Measurements from ENCODE around the gene ZNF532.
"Not testable (repeated sequence)": the region's sequence is repeated elsewhere in the genome, so short reads cannot be mapped to it uniquely, and the experiment has no call there.

The ZNF532 gene

GRCh38 chr18:58915006-58915799 is 50.5 kb downstream of the ZNF532 start:
- H3K27ac ChIP-seq (ENCODE audit: low read depth, low read length): no peak overlapping the region
- H3K79me2 ChIP-seq (ENCODE audit: control insufficient read depth, insufficient read depth, low read length, unreplicated experiment): peaks cover 38% of the 10 kb centered on the region
- H3K27me3 ChIP-seq (ENCODE audit: insufficient read depth, low read length): no peaks in the 10 kb centered on the region
- H2AFZ ChIP-seq (ENCODE audit: low read length, unreplicated experiment): no peak overlapping the region
- no peak overlapping the region for H3K4me3 ChIP-seq (ENCODE audit: low read depth, low read length)
- peaks cover 34% of the 10 kb centered on the region for H3K4me1 ChIP-seq (ENCODE audit: control insufficient read depth, insufficient read depth, low read length, unreplicated experiment)
- H3K36me3 ChIP-seq (ENCODE audit: insufficient read depth, low read length): peaks cover 11% of the 10 kb centered on the region; the same call in 1 of the 2 replicates

DNA sequence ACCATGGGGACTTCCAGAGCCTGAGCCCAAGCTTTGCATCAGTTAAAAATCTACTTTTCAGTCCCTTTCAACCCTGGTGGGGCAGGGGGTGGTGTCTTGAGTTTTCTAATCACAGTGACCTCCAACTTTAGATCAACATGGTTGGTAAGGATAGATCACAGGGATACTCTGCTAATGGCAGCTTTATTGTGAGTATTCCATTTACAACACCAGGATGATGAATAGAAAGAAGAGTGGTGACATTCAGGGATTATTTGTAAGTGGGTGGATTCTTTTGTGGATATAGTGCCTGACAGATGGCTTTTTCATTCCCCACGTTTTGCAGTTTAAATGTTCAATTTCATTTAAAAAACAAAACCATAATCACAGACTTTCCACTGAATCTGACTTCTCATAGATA is 51.3 kb downstream of the ZNF532 start:
- peaks cover 34% of the 10 kb centered on the region for H3K79me2 ChIP-seq (ENCODE audit: control insufficient read depth, insufficient read depth, low read length, unreplicated experiment)
- peaks cover 11% of the 10 kb centered on the region; the same call in 1 of the 2 replicates for H3K36me3 ChIP-seq (ENCODE audit: insufficient read depth, low read length)
- H3K27me3 ChIP-seq (ENCODE audit: insufficient read depth, low read length): no peaks in the 10 kb centered on the region
- no peak overlapping the region for H3K27ac ChIP-seq (ENCODE audit: low read depth, low read length)
- H3K4me1 ChIP-seq (ENCODE audit: control insufficient read depth, insufficient read depth, low read length, unreplicated experiment): peaks cover 30% of the 10 kb centered on the region
- no peak overlapping the region for H2AFZ ChIP-seq (ENCODE audit: low read length, unreplicated experiment)
- H3K4me3 ChIP-seq (ENCODE audit: low read depth, low read length): no peak overlapping the region

GRCh38 chr18:58919934-58920333 is 55.3 kb downstream of the ZNF532 start:
- H3K4me1 ChIP-seq (ENCODE audit: control insufficient read depth, insufficient read depth, low read length, unreplicated experiment); H3K27me3 ChIP-seq (ENCODE audit: insufficient read depth, low read length); H2AFZ ChIP-seq (ENCODE audit: low read length, unreplicated experiment); H3K27ac ChIP-seq (ENCODE audit: low read depth, low read length); H3K4me3 ChIP-seq (ENCODE audit: low read depth, low read length): not testable (repeated sequence)
- H3K36me3 ChIP-seq (ENCODE audit: insufficient read depth, low read length): peaks cover 30% of the 10 kb centered on the region
- H3K79me2 ChIP-seq (ENCODE audit: control insufficient read depth, insufficient read depth, low read length, unreplicated experiment): peaks cover 25% of the 10 kb centered on the region

DNA sequence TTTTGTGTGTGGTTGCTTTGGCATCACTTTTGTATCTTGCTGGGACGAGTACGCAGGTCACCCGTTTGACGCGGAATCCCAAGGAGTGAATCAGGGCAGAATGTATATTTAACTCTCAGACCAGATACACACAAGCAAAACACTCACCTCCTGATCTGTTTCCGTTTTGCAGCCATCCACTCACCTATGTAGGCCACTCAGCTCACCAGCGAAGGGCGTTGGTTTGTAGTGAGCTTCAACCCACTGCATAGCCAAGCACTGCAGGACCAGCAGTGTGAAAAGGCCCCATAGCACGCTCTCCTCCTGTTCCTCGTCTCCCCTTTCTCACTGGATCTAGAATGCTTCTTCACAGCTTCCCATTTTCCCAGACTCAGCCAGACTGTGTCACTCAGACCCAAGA is 58.3 kb downstream of the ZNF532 start:
- Histone ChIP-seq H2AFZ (ENCODE audit: low read length, unreplicated experiment) (no peak overlapping the region), H3K27me3 (ENCODE audit: insufficient read depth, low read length) (no peaks in the 10 kb centered on the region), H3K4me3 (ENCODE audit: low read depth, low read length) (no peak overlapping the region), H3K4me1 (ENCODE audit: control insufficient read depth, insufficient read depth, low read length, unreplicated experiment) (no peaks in the 10 kb centered on the region), H3K27ac (ENCODE audit: low read depth, low read length) (no peak overlapping the region), H3K79me2 (ENCODE audit: control insufficient read depth, insufficient read depth, low read length, unreplicated experiment) (peaks cover 30% of the 10 kb centered on the region), H3K36me3 (ENCODE audit: insufficient read depth, low read length) (peaks cover 26% of the 10 kb centered on the region)

- H3K27ac ChIP-seq (ENCODE audit: low read depth, low read length): no peak overlapping the region
- peaks cover 19% of the 10 kb centered on the region for H3K36me3 ChIP-seq (ENCODE audit: insufficient read depth, low read length)
- no peak overlapping the region for H2AFZ ChIP-seq (ENCODE audit: low read length, unreplicated experiment)
- no peaks in the 10 kb centered on the region for H3K27me3 ChIP-seq (ENCODE audit: insufficient read depth, low read length)
- no peaks in the 10 kb centered on the region for H3K4me1 ChIP-seq (ENCODE audit: control insufficient read depth, insufficient read depth, low read length, unreplicated experiment)
- no peak overlapping the region for H3K4me3 ChIP-seq (ENCODE audit: low read depth, low read length)
- peaks cover 40% of the 10 kb centered on the region for H3K79me2 ChIP-seq (ENCODE audit: control insufficient read depth, insufficient read depth, low read length, unreplicated experiment)
Measured at GRCh38 chr18:58924473-58924872, 59.8 kb downstream of the ZNF532 start.

GRCh38 chr18:58927659-58928058 is 63.0 kb downstream of the ZNF532 start:
- Histone ChIP-seq H3K36me3 (ENCODE audit: insufficient read depth, low read length) (peaks cover 16% of the 10 kb centered on the region), H3K79me2 (ENCODE audit: control insufficient read depth, insufficient read depth, low read length, unreplicated experiment) (peaks cover 36% of the 10 kb centered on the region), H3K4me1 (ENCODE audit: control insufficient read depth, insufficient read depth, low read length, unreplicated experiment) (no peaks in the 10 kb centered on the region), H3K27ac (ENCODE audit: low read depth, low read length) (no peak overlapping the region), H3K27me3 (ENCODE audit: insufficient read depth, low read length) (no peaks in the 10 kb centered on the region), H3K4me3 (ENCODE audit: low read depth, low read length) (no peak overlapping the region), H2AFZ (ENCODE audit: low read length, unreplicated experiment) (no peak overlapping the region)

- no peaks in the 10 kb centered on the region for H3K27me3 ChIP-seq (ENCODE audit: insufficient read depth, low read length)
- H3K36me3 ChIP-seq (ENCODE audit: insufficient read depth, low read length): peaks cover 9% of the 10 kb centered on the region
- no peak overlapping the region for H3K4me3 ChIP-seq (ENCODE audit: low read depth, low read length)
- H3K79me2 ChIP-seq (ENCODE audit: control insufficient read depth, insufficient read depth, low read length, unreplicated experiment): peaks cover 34% of the 10 kb centered on the region
- H3K4me1 ChIP-seq (ENCODE audit: control insufficient read depth, insufficient read depth, low read length, unreplicated experiment): no peaks in the 10 kb centered on the region
- H2AFZ ChIP-seq (ENCODE audit: low read length, unreplicated experiment): no peak overlapping the region
- H3K27ac ChIP-seq (ENCODE audit: low read depth, low read length): no peak overlapping the region
Measured at GRCh38 chr18:58928386-58928785, 63.7 kb downstream of the ZNF532 start.

DNA sequence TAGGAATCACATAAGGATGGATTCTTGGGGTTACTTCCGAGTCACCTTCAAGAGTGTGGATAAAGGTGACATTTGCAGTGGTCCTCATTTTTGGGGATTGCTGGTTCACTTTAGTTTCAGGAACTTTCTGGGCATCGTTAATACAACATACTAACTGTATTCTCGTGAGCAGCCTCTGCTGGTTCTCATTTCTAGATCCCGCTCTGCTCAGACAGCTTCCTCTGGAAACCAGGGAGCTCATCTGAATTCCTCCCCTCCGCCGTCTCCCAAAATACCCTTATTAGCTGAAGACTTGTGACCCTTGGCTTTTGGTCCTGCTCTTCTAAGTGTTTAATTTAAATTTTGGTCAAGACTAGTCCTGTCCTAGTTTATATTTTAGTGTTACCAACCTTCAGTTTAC is 64.5 kb downstream of the ZNF532 start:
- peaks cover 32% of the 10 kb centered on the region for H3K79me2 ChIP-seq (ENCODE audit: control insufficient read depth, insufficient read depth, low read length, unreplicated experiment)
- H3K27ac ChIP-seq (ENCODE audit: low read depth, low read length): no peak overlapping the region
- peaks cover 3% of the 10 kb centered on the region for H3K36me3 ChIP-seq (ENCODE audit: insufficient read depth, low read length)
- no peak overlapping the region for H2AFZ ChIP-seq (ENCODE audit: low read length, unreplicated experiment)
- H3K27me3 ChIP-seq (ENCODE audit: insufficient read depth, low read length): no peaks in the 10 kb centered on the region
- H3K4me3 ChIP-seq (ENCODE audit: low read depth, low read length): no peak overlapping the region
- no peaks in the 10 kb centered on the region for H3K4me1 ChIP-seq (ENCODE audit: control insufficient read depth, insufficient read depth, low read length, unreplicated experiment)

DNA sequence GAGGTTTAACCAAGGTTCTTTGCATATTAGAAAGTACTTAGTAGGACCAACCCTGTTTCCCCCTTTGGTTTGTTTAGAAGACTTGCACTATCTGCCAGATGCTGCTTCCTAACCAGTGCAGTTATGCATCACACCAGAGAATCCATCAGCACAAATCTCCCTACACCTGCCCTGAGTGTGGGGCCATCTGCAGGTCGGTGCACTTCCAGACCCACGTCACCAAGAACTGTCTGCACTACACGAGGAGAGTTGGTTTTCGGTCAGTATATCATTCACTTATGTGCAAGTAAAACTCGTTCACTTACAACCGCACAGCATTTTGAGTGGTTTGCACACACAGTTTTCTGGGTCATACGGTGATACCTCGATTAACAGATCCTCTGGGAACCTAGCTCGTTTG is 69.7 kb downstream of the ZNF532 start:
- Histone ChIP-seq H3K4me3 (ENCODE audit: low read depth, low read length) (no peak overlapping the region), H2AFZ (ENCODE audit: low read length, unreplicated experiment) (no peak overlapping the region), H3K36me3 (ENCODE audit: insufficient read depth, low read length) (peaks cover 7% of the 10 kb centered on the region; the same call in 1 of the 2 replicates), H3K27me3 (ENCODE audit: insufficient read depth, low read length) (no peaks in the 10 kb centered on the region), H3K27ac (ENCODE audit: low read depth, low read length) (no peak overlapping the region), H3K4me1 (ENCODE audit: control insufficient read depth, insufficient read depth, low read length, unreplicated experiment) (peaks cover 23% of the 10 kb centered on the region), H3K79me2 (ENCODE audit: control insufficient read depth, insufficient read depth, low read length, unreplicated experiment) (peaks cover 10% of the 10 kb centered on the region)

DNA sequence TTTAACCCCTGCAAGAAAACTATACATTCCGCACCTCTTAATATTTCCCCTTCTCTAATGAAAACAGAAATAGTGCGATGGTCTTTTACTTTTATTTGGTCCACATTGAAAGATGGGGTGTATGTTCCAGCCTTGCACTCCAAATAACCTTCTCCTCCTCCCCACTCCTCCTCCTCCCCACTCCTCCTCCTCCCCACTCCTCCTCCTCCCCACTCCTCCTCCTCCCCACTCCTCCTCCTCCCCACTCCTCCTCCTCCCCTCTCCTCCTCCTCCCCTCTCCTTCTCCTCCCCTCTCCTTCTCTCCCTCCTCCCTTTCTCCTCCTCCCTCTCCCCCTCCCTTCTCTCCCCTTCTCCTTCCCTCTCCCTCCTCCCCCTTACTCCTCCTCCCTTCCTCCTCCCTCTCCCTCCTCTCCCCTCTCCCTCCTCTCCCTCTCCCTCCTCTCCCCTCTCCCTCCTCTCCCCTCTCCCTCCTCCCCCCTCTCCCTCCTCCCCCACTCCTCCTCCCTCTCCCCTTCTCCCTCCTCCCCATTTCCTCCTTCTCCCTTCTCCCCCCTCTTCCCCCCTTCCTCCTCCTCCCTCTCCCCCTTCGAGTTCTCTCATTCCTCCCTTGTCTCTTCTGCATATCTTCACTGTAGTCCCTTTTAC is 70.4 kb downstream of the ZNF532 start:
- H3K36me3 ChIP-seq (ENCODE audit: insufficient read depth, low read length): peaks cover 10% of the 10 kb centered on the region; the same call in 1 of the 2 replicates
- H3K27me3 ChIP-seq (ENCODE audit: insufficient read depth, low read length): no peaks in the 10 kb centered on the region
- H3K4me1 ChIP-seq (ENCODE audit: control insufficient read depth, insufficient read depth, low read length, unreplicated experiment): peaks cover 23% of the 10 kb centered on the region
- peaks cover 6% of the 10 kb centered on the region for H3K79me2 ChIP-seq (ENCODE audit: control insufficient read depth, insufficient read depth, low read length, unreplicated experiment)
- no peak overlapping the region for H2AFZ ChIP-seq (ENCODE audit: low read length, unreplicated experiment)
- H3K27ac ChIP-seq (ENCODE audit: low read depth, low read length): no peak overlapping the region
- H3K4me3 ChIP-seq (ENCODE audit: low read depth, low read length): no peak overlapping the region
